GM12864 (cell line): ENCODE data around the gene XRCC4.

Source experiments
- DNase-seq: peaks from one replicate; pipeline ENCODE4 v3.0.0-alpha.2; 2011; ENCODE audit warnings: low read depth
- H3K4me3 ChIP-seq: 2 replicates; pipeline ENCODE4 v1.5.1; 2011; ENCODE audit warnings: mild to moderate bottlenecking, low read depth, low read length, control low read depth
- TF ChIP-seq, protein P1 (sequence below): IDR thresholded peaks from 2 replicates; pipeline ENCODE4 v1.5.1; 2011; ENCODE audit warnings: low read depth, mild to moderate bottlenecking, moderate library complexity, low read length, control low read depth, inconsistent platforms; ENCODE audit errors: missing control alignments

Gene XRCC4

GRCh38 chr5:83277953-83278352 is 200.6 kb downstream of the XRCC4 start:
- no peak for DNase-seq
- no peak overlapping the region for H3K4me3 ChIP-seq
- TF ChIP-seq, protein P1, sequence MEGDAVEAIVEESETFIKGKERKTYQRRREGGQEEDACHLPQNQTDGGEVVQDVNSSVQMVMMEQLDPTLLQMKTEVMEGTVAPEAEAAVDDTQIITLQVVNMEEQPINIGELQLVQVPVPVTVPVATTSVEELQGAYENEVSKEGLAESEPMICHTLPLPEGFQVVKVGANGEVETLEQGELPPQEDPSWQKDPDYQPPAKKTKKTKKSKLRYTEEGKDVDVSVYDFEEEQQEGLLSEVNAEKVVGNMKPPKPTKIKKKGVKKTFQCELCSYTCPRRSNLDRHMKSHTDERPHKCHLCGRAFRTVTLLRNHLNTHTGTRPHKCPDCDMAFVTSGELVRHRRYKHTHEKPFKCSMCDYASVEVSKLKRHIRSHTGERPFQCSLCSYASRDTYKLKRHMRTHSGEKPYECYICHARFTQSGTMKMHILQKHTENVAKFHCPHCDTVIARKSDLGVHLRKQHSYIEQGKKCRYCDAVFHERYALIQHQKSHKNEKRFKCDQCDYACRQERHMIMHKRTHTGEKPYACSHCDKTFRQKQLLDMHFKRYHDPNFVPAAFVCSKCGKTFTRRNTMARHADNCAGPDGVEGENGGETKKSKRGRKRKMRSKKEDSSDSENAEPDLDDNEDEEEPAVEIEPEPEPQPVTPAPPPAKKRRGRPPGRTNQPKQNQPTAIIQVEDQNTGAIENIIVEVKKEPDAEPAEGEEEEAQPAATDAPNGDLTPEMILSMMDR, result no peak

DNA sequence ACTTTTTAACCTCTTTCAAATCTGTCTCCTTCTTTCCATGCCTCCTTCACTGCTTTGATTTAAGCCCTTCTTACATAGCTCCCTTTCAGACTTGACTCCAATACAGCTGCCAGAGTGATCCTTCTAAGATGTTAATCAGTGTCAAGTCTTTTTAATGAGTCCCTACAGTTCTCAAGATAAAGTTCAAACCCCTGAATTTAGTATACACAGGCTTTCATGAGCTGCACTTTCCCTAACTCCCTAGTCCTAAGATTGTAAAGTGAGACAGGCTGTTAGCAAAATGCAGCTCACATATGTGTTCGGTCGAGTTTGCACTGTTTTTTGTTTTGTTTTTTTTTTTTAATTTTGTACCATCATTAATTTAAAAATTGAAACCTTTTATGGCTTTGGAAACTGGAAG is 203.8 kb downstream of the XRCC4 start:
- TF ChIP-seq, protein P1, result no peak
- no peak for DNase-seq
- H3K4me3 ChIP-seq, result no peak overlapping the region

DNA sequence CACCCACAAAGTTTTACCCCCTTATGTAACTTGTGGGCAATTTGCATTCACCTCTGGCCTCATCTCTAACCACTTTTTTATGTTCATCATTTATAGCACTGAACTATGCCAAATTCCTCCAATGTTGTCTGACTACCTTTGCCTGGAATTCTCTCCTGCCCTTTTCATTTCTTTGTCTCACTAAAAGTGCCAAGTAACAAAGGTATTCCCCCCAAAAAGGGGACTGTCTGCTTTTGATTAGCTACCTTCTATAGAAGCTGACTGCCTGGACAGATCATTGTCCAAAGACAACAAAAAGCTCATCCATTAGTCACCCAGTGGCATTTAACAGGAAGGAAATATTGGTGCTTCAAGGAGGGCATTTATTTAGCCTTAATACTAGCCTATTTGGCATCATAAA is 204.3 kb downstream of the XRCC4 start:
- H3K4me3 ChIP-seq, result no peak overlapping the region
- TF ChIP-seq, protein P1, result no peak

GRCh38 chr5:83283761-83284160 is 206.4 kb downstream of the XRCC4 start:
- TF ChIP-seq, protein P1, result no peak
- H3K4me3 ChIP-seq, result no peak overlapping the region
- no peak for DNase-seq

More for the DNA sequence above, 204.3 kb downstream of the XRCC4 start:
- no peak for DNase-seq

- no peak overlapping the region for H3K4me3 ChIP-seq
- no peak for DNase-seq
- TF ChIP-seq, protein P1, result no peak
Measured at GRCh38 chr5:83285661-83286398, 208.5 kb downstream of the XRCC4 start.

- H3K4me3 ChIP-seq, result no peak overlapping the region
- TF ChIP-seq, protein P1, result no peak
- no peak for DNase-seq
Measured at GRCh38 chr5:83294246-83294645, 216.9 kb downstream of the XRCC4 start.

DNA sequence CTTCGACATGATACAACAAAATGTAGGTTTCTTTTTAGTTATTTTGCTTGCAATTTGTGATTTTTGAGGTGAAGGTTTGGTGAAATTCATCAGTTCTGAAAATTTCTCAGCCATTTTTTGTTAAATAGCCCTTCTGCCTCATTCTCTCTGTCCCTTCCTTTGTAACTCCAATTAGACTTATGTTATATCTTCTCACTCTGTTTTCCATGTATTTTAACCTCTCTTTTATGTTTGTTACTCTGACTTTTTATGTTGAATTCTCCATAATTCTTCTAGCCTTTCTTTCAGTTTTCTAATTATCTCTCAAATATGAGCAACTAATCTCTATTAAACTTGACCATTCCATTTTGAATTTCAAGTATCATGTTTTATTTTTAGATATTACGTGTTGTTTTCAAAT is 222.0 kb downstream of the XRCC4 start:
- no peak for DNase-seq
- H3K4me3 ChIP-seq, result no peak overlapping the region
- TF ChIP-seq, protein P1, result no peak
